Natural killer cell treated with Interleukin-12 subunit alpha and Interleukin-12 subunit beta and Interleukin-15 and Interleukin-18, amount 100 ng/mL, for 72 hours (primary cell): ENCODE measurements around the gene PTCH1. TPM values are rescaled to one million over a fixed set of nuclear protein-coding genes. Genes with fewer than 3 reads are reported as not detected.

Source experiments
- ATAC-seq, 2 donors: fragments of 150-1000 bp; cut with Tn5 transposase in 1 of 2; sonication (Bioruptor Pico), chemical (Tn5 transposase) in 1 of 2; 2 replicates each; pipeline ENCODE4 v1.10.0; 2021
- DNase-seq: peaks from one replicate; pipeline ENCODE4 v3.0.0; 2022; ENCODE audit warnings: low spot score
- H3K27ac Mint-ChIP-seq, 2 donors: 1 replicate in 1 of 2; 2 replicates in 1 of 2; pipeline ENCODE4 v1.8.0; 2022; ENCODE audit warnings: mixed read lengths in 2 of 2, mild to moderate bottlenecking in 1 of 2, moderate library complexity in 1 of 2
- H3K27me3 Mint-ChIP-seq, 2 donors: 1 replicate in 1 of 2; 2 replicates in 1 of 2; pipeline ENCODE4 v1.8.0; 2022; ENCODE audit warnings: mixed read lengths in 2 of 2
- H3K36me3 Mint-ChIP-seq: one replicate; pipeline ENCODE4 v1.8.0; 2022; ENCODE audit warnings: mixed read lengths
- H3K4me1 Mint-ChIP-seq, 2 donors: 1 replicate in 1 of 2; 2 replicates in 1 of 2; pipeline ENCODE4 v1.8.0; 2022; ENCODE audit warnings: low read depth in 2 of 2, mixed read lengths in 2 of 2, mild to moderate bottlenecking in 1 of 2
- H3K4me3 Mint-ChIP-seq: one replicate; pipeline ENCODE4 v1.8.0; 2022; ENCODE audit warnings: mixed read lengths
- H3K9me3 Mint-ChIP-seq: 2 replicates; pipeline ENCODE4 v1.8.0; 2022; ENCODE audit warnings: mixed read lengths
- total RNA-seq, 2 donors: library from RNA; stranded (reverse); gene quantifications; one replicate each; pipeline ENCODE4 v1.2.3, GENCODE V29; 2022

The PTCH1 gene
- total RNA-seq, 2 donors from 2014 or later = 15.2 to 15.9 TPM

GRCh38 chr9:95521699-95522098, 4.9 kb upstream of the PTCH1 start:
- Mint-ChIP-seq H3K4me3 (no peak overlapping the region), H3K4me1 (peaks cover under 1 to 1% of the 10 kb centered on the region in 2 donors), H3K27ac (no peak overlapping the region), H3K36me3 (no peaks in the 10 kb centered on the region), H3K9me3 (no peaks in the 10 kb centered on the region), H3K27me3 (peaks cover 3 to 21% of the 10 kb centered on the region in 2 donors)
- DNase-seq (no peak), ATAC-seq (no peak)

- H3K9me3 Mint-ChIP-seq = no peaks in the 10 kb centered on the region
- ATAC-seq (no peak), DNase-seq (no peak)
- peak overlapping the region in 1 of 2 donors; percentile 12 for H3K27ac Mint-ChIP-seq
- no peaks in the 10 kb centered on the region for H3K36me3 Mint-ChIP-seq
- peaks cover 15 to 16% of the 10 kb centered on the region in 2 donors for H3K4me1 Mint-ChIP-seq
- H3K27me3 Mint-ChIP-seq = peaks cover 12 to 24% of the 10 kb centered on the region in 2 donors
- H3K4me3 Mint-ChIP-seq = peak overlapping the region; percentile 97
Observed at GRCh38 chr9:95517559-95518425, 1.0 kb upstream of the PTCH1 start.

- Mint-ChIP-seq H3K4me3 (peak overlapping the region; percentile 97), H3K36me3 (no peaks in the 10 kb centered on the region), H3K27ac (peak overlapping the region; percentile 79 to 93), H3K4me1 (peaks cover 24 to 31% of the 10 kb centered on the region in 2 donors), H3K9me3 (no peaks in the 10 kb centered on the region), H3K27me3 (peaks cover 15 to 22% of the 10 kb centered on the region in 2 donors)
- ATAC-seq = peak; percentile 44 to 58
- DNase-seq = no peak
Observed at GRCh38 chr9:95516221-95516733, 494 bp downstream of the PTCH1 start.

GRCh38 chr9:95515272-95516113, 1.3 kb downstream of the PTCH1 start:
- peak; percentile 20 to 41 for ATAC-seq

GRCh38 chr9:95514342-95514741, 2.4 kb downstream of the PTCH1 start:
- H3K36me3 Mint-ChIP-seq = no peaks in the 10 kb centered on the region
- no peaks in the 10 kb centered on the region for H3K9me3 Mint-ChIP-seq
- peaks cover 14 to 15% of the 10 kb centered on the region in 2 donors for H3K27me3 Mint-ChIP-seq
- no peak overlapping the region for H3K27ac Mint-ChIP-seq
- ATAC-seq (no peak), DNase-seq (no peak)
- H3K4me1 Mint-ChIP-seq = peaks cover 30 to 38% of the 10 kb centered on the region in 2 donors
- peak overlapping the region; percentile 17 for H3K4me3 Mint-ChIP-seq

More at GRCh38 chr9:95515272-95516113, 1.3 kb downstream of the PTCH1 start:
- Mint-ChIP-seq H3K36me3 (no peaks in the 10 kb centered on the region), H3K4me1 (peaks cover 26 to 31% of the 10 kb centered on the region in 2 donors), H3K9me3 (no peaks in the 10 kb centered on the region), H3K4me3 (peak overlapping the region; percentile 51), H3K27me3 (peaks cover 15 to 20% of the 10 kb centered on the region in 2 donors), H3K27ac (no peak overlapping the region)
- no peak for DNase-seq

- DNase-seq (no peak), ATAC-seq (no peak)
- Mint-ChIP-seq H3K9me3 (no peaks in the 10 kb centered on the region), H3K27me3 (peaks cover 14 to 15% of the 10 kb centered on the region in 2 donors), H3K36me3 (no peaks in the 10 kb centered on the region), H3K4me1 (peaks cover 35 to 40% of the 10 kb centered on the region in 2 donors), H3K4me3 (no peak overlapping the region), H3K27ac (no peak overlapping the region)
Observed at GRCh38 chr9:95513711-95514110, 3.1 kb downstream of the PTCH1 start.

- DNase-seq (no peak), ATAC-seq (no peak)
- Mint-ChIP-seq H3K27ac (peak overlapping the region; percentile 71 to 73), H3K4me3 (peak overlapping the region; percentile 86), H3K36me3 (no peaks in the 10 kb centered on the region), H3K27me3 (peaks cover 15 to 16% of the 10 kb centered on the region in 2 donors), H3K9me3 (no peaks in the 10 kb centered on the region), H3K4me1 (peaks cover 39 to 45% of the 10 kb centered on the region in 2 donors)
Observed at GRCh38 chr9:95512709-95513095, 4.1 kb downstream of the PTCH1 start.

GRCh38 chr9:95511952-95512708, 4.6 kb downstream of the PTCH1 start:
- ATAC-seq = no peak
- DNase-seq = no peak

GRCh38 chr9:95511616-95511931, 5.2 kb downstream of the PTCH1 start:
- H3K36me3 Mint-ChIP-seq = no peaks in the 10 kb centered on the region
- H3K4me3 Mint-ChIP-seq = peak overlapping the region; percentile 86
- peaks cover 40 to 44% of the 10 kb centered on the region in 2 donors for H3K4me1 Mint-ChIP-seq
- ATAC-seq (no peak), DNase-seq (no peak)
- peak overlapping the region; percentile 71 to 73 for H3K27ac Mint-ChIP-seq
- H3K9me3 Mint-ChIP-seq = no peaks in the 10 kb centered on the region
- H3K27me3 Mint-ChIP-seq = peaks cover 13 to 15% of the 10 kb centered on the region in 2 donors

More at GRCh38 chr9:95511952-95512708, 4.6 kb downstream of the PTCH1 start:
- peak overlapping the region; percentile 71 to 73 for H3K27ac Mint-ChIP-seq
- peaks cover 42 to 46% of the 10 kb centered on the region in 2 donors for H3K4me1 Mint-ChIP-seq
- H3K4me3 Mint-ChIP-seq = peak overlapping the region; percentile 86
- H3K27me3 Mint-ChIP-seq = peaks cover 15% of the 10 kb centered on the region in 2 donors
- no peaks in the 10 kb centered on the region for H3K36me3 Mint-ChIP-seq
- H3K9me3 Mint-ChIP-seq = no peaks in the 10 kb centered on the region

- peak overlapping the region; percentile 73 to 91 for H3K27ac Mint-ChIP-seq
- H3K4me1 Mint-ChIP-seq = peaks cover 38 to 40% of the 10 kb centered on the region in 2 donors
Observed at GRCh38 chr9:95510709-95511615, 5.8 kb downstream of the PTCH1 start.

GRCh38 chr9:95509851-95510708, 6.7 kb downstream of the PTCH1 start:
- no peak for ATAC-seq
- Mint-ChIP-seq H3K9me3 (no peaks in the 10 kb centered on the region), H3K4me1 (peaks cover 42 to 46% of the 10 kb centered on the region in 2 donors), H3K27ac (peak overlapping the region; percentile 73 to 91), H3K36me3 (no peaks in the 10 kb centered on the region), H3K4me3 (peak overlapping the region; percentile 85), H3K27me3 (peaks cover 11 to 15% of the 10 kb centered on the region in 2 donors)
- no peak for DNase-seq

More at GRCh38 chr9:95510709-95511615, 5.8 kb downstream of the PTCH1 start:
- H3K4me3 Mint-ChIP-seq = peak overlapping the region; percentile 86
- ATAC-seq = peak; percentile 85 to 90
- H3K36me3 Mint-ChIP-seq = no peaks in the 10 kb centered on the region
- no peaks in the 10 kb centered on the region for H3K9me3 Mint-ChIP-seq
- DNase-seq = peak; percentile 91
- peaks cover 11 to 15% of the 10 kb centered on the region in 2 donors for H3K27me3 Mint-ChIP-seq
